Keratinocyte (primary cell): Measurements from ENCODE around the gene PALM3. TPM values are rescaled to one million over a fixed set of nuclear protein-coding genes. Genes with fewer than 3 reads are reported as not detected.

Source experiments
- DNase-seq: peaks from one replicate; pipeline ENCODE4 v3.0.0-alpha.2; 2011; ENCODE audit warnings: low read depth, missing footprints, low spot score
- FAIRE-seq: peaks from 2 replicates; lab custom pipeline; 2011; peaks lifted over from hg19 to GRCh38; lab: Jason Lieb, UNC
- H2AFZ ChIP-seq: 2 replicates; pipeline ENCODE4 v1.6.0; 2012; ENCODE audit warnings: low read length, control low read depth, inconsistent platforms; ENCODE audit not compliant: control insufficient read depth
- H3K27ac ChIP-seq: 2 replicates; pipeline ENCODE4 v1.5.1; 2011; ENCODE audit warnings: low read length; ENCODE audit not compliant: control insufficient read depth, insufficient read depth
- H3K27me3 ChIP-seq: 3 replicates; pipeline ENCODE4 v1.6.0; 2011; ENCODE audit warnings: low read length; ENCODE audit not compliant: control insufficient read depth, insufficient read depth; ENCODE audit errors: extremely low read depth
- H3K36me3 ChIP-seq, 2 experiments: 2 replicates in 1 of 2; 3 replicates in 1 of 2; pipeline ENCODE4 v1.5.1; 2011; ENCODE audit warnings: low read length in 2 of 2, mild to moderate bottlenecking in 1 of 2; ENCODE audit not compliant: control insufficient read depth in 2 of 2, insufficient read depth in 2 of 2; ENCODE audit errors: extremely low read depth in 1 of 2
- H3K4me1 ChIP-seq: 3 replicates; pipeline ENCODE4 v1.5.1; 2011; ENCODE audit warnings: low read length; ENCODE audit not compliant: control insufficient read depth, insufficient read depth; ENCODE audit errors: extremely low read depth
- H3K4me2 ChIP-seq: 3 replicates; pipeline ENCODE4 v1.6.0; 2011; ENCODE audit warnings: low read depth, low read length; ENCODE audit not compliant: control insufficient read depth, insufficient read depth; ENCODE audit errors: extremely low read depth
- H3K4me3 ChIP-seq, 3 experiments: fragments of 200-600 bp in 1 of 3; sonication (generic) in 1 of 3; 2 replicates in 2 of 3; 3 replicates in 1 of 3; pipeline ENCODE4 v1.5.1; 2011 to 2016; ENCODE audit warnings: low read length in 3 of 3, mild to moderate bottlenecking in 3 of 3, control low read depth in 2 of 3, inconsistent platforms in 1 of 3, low read depth in 1 of 3, mixed read lengths in 1 of 3, mixed run types in 1 of 3, moderate library complexity in 1 of 3; ENCODE audit not compliant: control insufficient read depth in 2 of 3, insufficient read depth in 2 of 3; ENCODE audit errors: extremely low read depth in 1 of 3
- H3K79me2 ChIP-seq: 2 replicates; pipeline ENCODE4 v1.6.0; 2012; ENCODE audit warnings: low read length; ENCODE audit not compliant: control insufficient read depth, insufficient read depth
- H3K9ac ChIP-seq: 3 replicates; pipeline ENCODE4 v1.6.0; 2011; ENCODE audit warnings: low read length; ENCODE audit not compliant: control insufficient read depth, insufficient read depth; ENCODE audit errors: extremely low read depth
- H3K9me1 ChIP-seq: 3 replicates; pipeline ENCODE4 v1.6.0; 2011; ENCODE audit warnings: low read length; ENCODE audit not compliant: control insufficient read depth, insufficient read depth; ENCODE audit errors: extremely low read depth
- H3K9me3 ChIP-seq: 2 replicates; pipeline ENCODE4 v1.5.1; 2012; ENCODE audit warnings: low read depth, low read length; ENCODE audit not compliant: control insufficient read depth
- H4K20me1 ChIP-seq: 3 replicates; pipeline ENCODE4 v1.6.0; 2011; ENCODE audit warnings: low read length; ENCODE audit not compliant: control insufficient read depth, insufficient read depth; ENCODE audit errors: extremely low read depth
- EZH2 ChIP-seq: IDR thresholded peaks from one replicate; pipeline ENCODE4 v1.6.1; 2012; ENCODE audit warnings: inconsistent platforms, mild to moderate bottlenecking, low read length, moderate library complexity
- dilution Hi-C: fragments of 300-500 bp; cut with MboI; formaldehyde crosslinking; loops from one replicate; pipeline ENCODE4 v1.7.0; 2020; ENCODE audit warnings: low sequenced_read_pairs; ENCODE audit not compliant: extremely low pct_ligation_motif_present
- polyA plus RNA-seq, 5 experiments: library from polyadenylated mRNA; depleted of rRNA in 3 of 5; stranded (reverse) in 3 of 5; stranded (forward) in 1 of 5; unstranded in 1 of 5; fragments of >200 nt; gene quantifications; 1 replicate in 1 of 5; 2 replicates in 3 of 5; 3 replicates in 1 of 5; pipeline versions ENCODE4 v1.2.1 to v1.2.3, GENCODE V29; 2011 to 2012; ENCODE audit warnings: missing spikeins in 2 of 5, low read depth in 1 of 5, low replicate concordance in 1 of 5
- TF ChIP-seq, protein P1 (sequence below), 3 experiments: IDR thresholded peaks in 1 of 3; conservative IDR thresholded peaks in 1 of 3; optimal IDR thresholded peaks in 1 of 3; 2 replicates in 2 of 3; 3 replicates in 1 of 3; pipeline versions ENCODE3 to v1.5.1; 2011; ENCODE audit warnings: low read length in 3 of 3, mild to moderate bottlenecking in 3 of 3, moderate library complexity in 2 of 3, control low read depth in 1 of 3, inconsistent platforms in 1 of 3; ENCODE audit not compliant: insufficient read depth in 2 of 3; ENCODE audit errors: extremely low read depth in 1 of 3

Gene PALM3
- polyA plus RNA-seq, 1 donor (not counting 4 experiments of a cell fraction or from before 2014, with no cell fraction given) = not detected

DNA sequence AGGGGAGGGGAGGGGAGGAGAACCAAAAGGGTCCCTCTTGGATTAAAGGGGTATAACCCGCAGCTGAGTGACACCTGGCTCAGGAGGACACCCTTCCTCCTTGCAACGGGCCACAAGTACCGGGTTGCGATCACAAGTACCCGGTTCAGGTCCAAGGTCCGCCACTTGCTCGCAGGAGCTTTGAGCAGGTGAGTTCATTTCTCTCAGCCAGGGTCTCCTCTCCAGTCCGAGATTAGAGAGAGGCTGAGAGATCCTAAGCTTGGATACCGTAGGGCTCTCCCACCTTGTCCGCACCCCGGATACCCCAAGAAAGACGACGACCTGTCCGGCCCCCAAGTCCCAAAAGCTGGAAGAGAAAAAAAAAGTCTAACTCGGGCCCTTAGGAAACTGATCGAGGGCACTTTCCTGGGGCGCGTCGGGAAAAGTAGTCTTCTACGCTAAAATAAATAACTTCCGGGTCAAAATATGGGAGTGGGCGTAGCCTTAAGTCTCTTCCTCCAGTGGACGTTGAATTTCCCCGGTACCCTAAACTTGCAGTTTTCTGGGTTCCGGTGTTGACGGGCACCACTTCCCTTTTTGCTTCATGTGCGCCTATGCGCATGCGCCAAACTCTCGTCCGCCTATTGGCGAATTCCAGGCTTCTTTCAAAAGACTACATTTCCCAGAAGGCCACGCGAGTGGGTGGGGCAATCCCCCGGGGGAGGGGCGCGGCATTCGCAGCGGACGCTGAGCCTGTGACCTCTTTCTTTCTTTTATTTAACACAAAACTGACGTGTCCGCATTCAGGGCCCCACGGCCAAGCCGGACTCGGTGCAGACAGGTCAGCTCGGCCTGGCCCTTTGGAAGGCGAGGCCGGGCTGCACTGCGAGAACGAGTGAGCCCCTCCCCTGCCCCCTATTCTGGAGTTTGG lies 19.3 kb upstream of the PALM3 start:
- Histone ChIP-seq H4K20me1 (no peaks in the 10 kb centered on the region), H2AFZ (peak overlapping the region; percentile 71), H3K9me1 (no peaks in the 10 kb centered on the region), H3K9me3 (no peaks in the 10 kb centered on the region), H3K4me1 (peaks cover 14% of the 10 kb centered on the region), H3K36me3 (no peaks in the 10 kb centered on the region), H3K27ac (peak overlapping the region; percentile 88), H3K79me2 (no peaks in the 10 kb centered on the region), H3K27me3 (no peaks in the 10 kb centered on the region), H3K4me3 (peak overlapping the region; percentile 52 to 86 (median 74)), H3K4me2 (peak overlapping the region; percentile 90), H3K9ac (peak overlapping the region; percentile 76)
- TF ChIP-seq EZH2 = no peak
- TF ChIP-seq, protein P1, sequence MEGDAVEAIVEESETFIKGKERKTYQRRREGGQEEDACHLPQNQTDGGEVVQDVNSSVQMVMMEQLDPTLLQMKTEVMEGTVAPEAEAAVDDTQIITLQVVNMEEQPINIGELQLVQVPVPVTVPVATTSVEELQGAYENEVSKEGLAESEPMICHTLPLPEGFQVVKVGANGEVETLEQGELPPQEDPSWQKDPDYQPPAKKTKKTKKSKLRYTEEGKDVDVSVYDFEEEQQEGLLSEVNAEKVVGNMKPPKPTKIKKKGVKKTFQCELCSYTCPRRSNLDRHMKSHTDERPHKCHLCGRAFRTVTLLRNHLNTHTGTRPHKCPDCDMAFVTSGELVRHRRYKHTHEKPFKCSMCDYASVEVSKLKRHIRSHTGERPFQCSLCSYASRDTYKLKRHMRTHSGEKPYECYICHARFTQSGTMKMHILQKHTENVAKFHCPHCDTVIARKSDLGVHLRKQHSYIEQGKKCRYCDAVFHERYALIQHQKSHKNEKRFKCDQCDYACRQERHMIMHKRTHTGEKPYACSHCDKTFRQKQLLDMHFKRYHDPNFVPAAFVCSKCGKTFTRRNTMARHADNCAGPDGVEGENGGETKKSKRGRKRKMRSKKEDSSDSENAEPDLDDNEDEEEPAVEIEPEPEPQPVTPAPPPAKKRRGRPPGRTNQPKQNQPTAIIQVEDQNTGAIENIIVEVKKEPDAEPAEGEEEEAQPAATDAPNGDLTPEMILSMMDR (optimal IDR thresholded peaks at IDR 0.05 in 1 of 3, IDR thresholded peaks at IDR 0.05 in 1 of 3, conservative IDR thresholded peaks at IDR 0.05 in 1 of 3; ENCODE audit: extremely low read depth in 1 of 3, insufficient read depth in 2 of 3, low read length in 3 of 3) = no peak
- DNase-seq = peak; percentile 98
- FAIRE-seq = peak; percentile 81
- dilution Hi-C loops = no loop called here

DNA sequence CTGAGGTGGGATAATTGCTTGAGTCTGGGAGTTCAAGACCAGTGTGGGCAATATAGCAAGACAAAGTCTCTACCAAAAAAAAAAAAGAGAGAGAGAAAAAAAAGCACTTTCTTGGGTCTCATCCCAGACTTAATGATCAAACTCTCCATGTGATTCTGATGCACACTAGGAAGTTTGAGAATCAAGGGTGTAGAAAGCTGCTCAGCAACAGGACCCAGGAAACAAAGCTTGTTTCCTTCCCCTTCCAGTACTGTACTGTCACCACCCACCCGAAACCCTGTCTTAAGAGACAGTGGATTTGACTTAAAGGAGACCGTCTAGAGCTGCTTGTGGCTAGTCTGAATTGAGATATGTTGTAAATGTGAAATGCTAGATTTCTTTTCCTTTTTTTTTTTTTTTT lies 16.5 kb upstream of the PALM3 start:
- dilution Hi-C loops = no loop called here
- no peaks in the 10 kb centered on the region for H3K9me1 ChIP-seq
- no peak overlapping the region for H3K27ac ChIP-seq
- peaks cover 1% of the 10 kb centered on the region for H3K79me2 ChIP-seq
- H3K36me3 ChIP-seq = no peaks in the 10 kb centered on the region
- no peaks in the 10 kb centered on the region for H4K20me1 ChIP-seq
- H3K4me1 ChIP-seq = peaks cover 29% of the 10 kb centered on the region
- H3K9ac ChIP-seq = no peak overlapping the region
- no peaks in the 10 kb centered on the region for H3K27me3 ChIP-seq
- no peak overlapping the region for H2AFZ ChIP-seq
- no peak for DNase-seq
- no peak overlapping the region for H3K4me3 ChIP-seq
- no peak for FAIRE-seq
- TF ChIP-seq, protein P1 (optimal IDR thresholded peaks at IDR 0.05 in 1 of 3, IDR thresholded peaks at IDR 0.05 in 1 of 3, conservative IDR thresholded peaks at IDR 0.05 in 1 of 3; ENCODE audit: extremely low read depth in 1 of 3, insufficient read depth in 2 of 3, low read length in 3 of 3) = no peak
- no peak for TF ChIP-seq EZH2
- no peak overlapping the region for H3K4me2 ChIP-seq
- no peaks in the 10 kb centered on the region for H3K9me3 ChIP-seq
